NCI-H2029 treated with DMSO at 0.1 percent for 48 hours (cell line): Measurements from ENCODE around the gene PPP3CA.
A peak's percentile ranks its signal among the peaks of the same experiment; 100 is the strongest.

Source experiments
- DNase-seq: peaks from one replicate; lab custom pipeline; 2025; lab: John Stamatoyannopoulos, UW

The PPP3CA gene

DNA sequence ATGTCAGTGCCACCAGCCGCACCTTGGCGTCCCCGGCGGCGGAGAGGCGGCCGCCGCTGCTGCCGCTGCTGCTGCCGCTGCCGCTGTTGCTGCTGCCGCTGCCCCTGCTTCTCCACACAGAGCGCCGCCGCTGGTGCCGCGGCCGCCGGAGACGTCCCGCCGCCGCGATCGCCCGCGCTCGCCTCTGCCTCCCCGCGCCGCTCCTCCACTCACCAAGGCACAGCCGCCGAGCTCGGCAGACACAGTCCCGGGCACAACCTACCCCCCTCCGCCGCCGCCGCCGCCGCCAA is at the start of gene PPP3CA:
PPP3CA (minus strand) TSS at position 260 of the 290 bp plus-strand sequence.
- DNase-seq, result no peak

- no peak for DNase-seq
These were observed 45.9 kb upstream of the PPP3CA start for GRCh38 chr4:101393256-101393655.

- no peak for DNase-seq
These were observed 23.4 kb upstream of the PPP3CA start for GRCh38 chr4:101370663-101371210.

DNA sequence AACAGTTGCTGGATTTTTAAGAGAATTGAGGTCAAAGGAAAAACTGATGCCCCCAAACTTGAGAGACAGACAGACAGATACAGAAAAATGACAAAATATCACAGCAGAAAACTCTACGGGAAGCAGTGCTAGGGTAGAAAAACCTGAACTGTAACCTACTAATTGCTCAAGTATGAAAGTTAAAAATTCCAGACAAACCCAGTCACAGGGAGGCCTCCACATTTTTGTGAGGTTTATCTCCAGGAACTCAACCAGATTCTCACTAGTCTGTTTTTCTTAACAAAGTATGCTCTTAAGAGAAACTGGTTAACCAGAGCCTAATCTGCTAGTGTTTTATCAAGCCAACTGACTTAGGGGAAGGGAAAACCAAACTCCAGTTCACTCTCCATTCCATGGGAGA is 19.9 kb upstream of the PPP3CA start:
- no peak for DNase-seq

GRCh38 chr4:101366331-101366730 is 19.0 kb upstream of the PPP3CA start:
- DNase-seq, result no peak

GRCh38 chr4:101357751-101358150 is 10.4 kb upstream of the PPP3CA start:
- no peak for DNase-seq

DNA sequence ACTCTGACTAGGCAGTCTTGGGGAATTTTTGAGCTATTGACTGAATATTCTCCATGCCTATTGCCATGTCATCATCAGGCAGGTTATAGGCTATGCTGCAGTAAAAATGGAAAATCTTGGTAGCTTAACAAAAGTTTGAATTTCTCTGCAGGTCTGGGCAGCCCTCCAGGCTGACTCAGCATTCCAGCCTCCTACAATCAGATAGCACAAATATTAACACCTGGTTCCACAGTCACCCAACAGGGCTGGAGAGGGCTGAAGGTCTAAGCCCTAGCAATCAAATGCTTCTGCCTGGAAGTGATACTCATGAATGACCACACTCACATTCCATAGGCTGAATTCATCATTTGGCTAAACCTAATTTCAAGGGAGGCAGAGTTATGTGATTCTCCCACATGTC is 9.6 kb upstream of the PPP3CA start:
- DNase-seq, result no peak

DNA sequence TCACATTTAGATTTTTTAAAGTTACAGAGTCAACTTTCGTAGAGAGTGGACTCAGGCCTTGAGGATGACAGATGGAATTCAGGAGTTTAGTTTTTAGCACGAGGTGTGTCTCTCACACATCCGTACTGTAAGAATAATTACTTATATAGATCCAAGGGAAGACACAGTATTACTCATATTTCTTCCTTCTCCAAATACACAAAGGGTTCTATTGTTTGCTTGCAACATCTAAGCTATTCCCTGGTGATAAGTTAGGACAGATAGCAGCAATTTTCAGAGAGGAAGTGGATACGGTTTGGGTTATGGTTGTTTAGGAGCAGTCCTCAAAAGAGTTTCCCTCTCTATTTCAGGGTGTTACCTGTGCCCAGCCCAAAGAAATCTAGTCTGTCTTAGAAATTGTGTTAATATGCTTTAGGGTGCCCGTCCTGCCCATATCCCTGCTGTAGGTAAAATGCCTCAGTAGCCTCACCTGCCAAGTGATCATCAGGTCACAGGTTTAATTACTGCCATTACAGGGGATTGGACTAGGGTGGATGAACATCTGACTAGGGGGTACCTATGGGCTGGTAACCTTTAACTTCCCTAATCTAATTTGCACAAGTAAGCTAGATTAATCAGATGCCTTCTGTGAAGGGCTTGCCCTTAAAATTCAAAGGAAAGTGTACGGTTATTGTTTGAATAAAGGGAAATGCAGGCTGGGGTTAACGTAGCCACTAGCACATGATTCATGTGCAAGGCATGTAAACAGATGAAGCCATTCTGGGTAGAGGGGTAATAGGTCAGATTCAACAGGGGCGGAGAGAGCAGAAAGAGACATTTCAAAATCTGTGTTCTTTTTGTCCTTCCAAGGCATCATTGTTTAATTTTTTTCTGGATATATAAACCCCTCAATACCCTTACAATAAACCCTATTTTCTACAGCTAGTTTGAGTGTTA is 8.7 kb upstream of the PPP3CA start:
- DNase-seq, result no peak

DNA sequence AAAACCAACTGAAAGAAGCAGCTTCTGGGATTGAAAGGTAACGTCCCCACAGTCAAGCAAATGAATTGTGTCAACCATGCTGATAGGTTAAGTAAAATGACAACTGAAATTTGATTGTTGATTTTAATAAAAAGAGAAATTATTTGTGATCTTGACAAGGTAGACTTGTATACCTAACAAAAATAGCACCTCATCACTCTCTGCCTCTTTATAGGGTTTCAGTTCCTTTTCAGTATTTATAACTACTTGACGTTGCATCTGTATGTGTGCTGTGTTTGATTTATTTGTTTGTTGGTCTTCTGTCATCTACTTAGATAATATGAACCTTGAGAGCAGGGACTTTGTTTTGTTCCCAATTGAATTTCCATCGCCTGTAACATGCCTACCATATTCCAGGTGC is 7.9 kb upstream of the PPP3CA start:
- no peak for DNase-seq

GRCh38 chr4:101349801-101350064 is 2.4 kb upstream of the PPP3CA start:
- no peak for DNase-seq

DNA sequence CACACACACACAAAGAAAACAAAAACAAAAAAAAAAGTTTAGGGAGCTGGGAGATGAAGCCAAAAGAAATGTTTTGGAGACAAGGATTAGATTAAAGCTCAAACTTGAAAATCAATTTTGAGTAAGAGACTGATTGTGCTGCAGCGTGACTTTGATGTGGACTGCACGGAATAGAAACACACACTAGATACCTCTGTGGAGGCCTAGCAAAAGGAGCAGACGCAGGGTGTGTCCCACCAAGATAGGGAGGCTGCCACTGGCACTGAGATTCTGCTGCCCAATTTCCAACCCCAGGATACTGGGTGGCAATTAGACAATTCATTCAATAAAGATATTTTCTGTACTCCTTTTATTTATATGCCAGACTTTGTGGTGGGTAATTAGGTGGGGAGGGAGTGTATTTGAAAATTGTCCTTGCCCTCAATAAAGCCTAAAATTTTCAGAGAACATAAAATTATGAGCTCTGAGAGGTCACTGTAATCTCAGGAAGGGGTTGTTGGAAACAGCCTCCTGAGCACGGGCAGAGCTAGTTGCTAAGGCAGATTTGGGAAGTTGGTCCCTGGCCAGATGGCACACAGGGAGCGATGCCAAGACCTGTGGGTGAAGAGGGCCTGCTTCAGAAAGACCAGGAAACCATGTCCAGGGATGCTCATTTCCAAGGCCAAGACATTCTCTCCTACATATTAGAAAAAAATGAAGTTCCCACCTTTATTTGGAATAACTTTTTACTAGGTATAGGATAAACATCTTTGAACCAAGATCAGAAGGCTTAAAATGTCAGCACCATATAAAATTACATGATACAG is 1.9 kb upstream of the PPP3CA start:
- peak; percentile 74 for DNase-seq

GRCh38 chr4:101348367-101348827 is 1.1 kb upstream of the PPP3CA start:
- DNase-seq, result peak; percentile 31

DNA sequence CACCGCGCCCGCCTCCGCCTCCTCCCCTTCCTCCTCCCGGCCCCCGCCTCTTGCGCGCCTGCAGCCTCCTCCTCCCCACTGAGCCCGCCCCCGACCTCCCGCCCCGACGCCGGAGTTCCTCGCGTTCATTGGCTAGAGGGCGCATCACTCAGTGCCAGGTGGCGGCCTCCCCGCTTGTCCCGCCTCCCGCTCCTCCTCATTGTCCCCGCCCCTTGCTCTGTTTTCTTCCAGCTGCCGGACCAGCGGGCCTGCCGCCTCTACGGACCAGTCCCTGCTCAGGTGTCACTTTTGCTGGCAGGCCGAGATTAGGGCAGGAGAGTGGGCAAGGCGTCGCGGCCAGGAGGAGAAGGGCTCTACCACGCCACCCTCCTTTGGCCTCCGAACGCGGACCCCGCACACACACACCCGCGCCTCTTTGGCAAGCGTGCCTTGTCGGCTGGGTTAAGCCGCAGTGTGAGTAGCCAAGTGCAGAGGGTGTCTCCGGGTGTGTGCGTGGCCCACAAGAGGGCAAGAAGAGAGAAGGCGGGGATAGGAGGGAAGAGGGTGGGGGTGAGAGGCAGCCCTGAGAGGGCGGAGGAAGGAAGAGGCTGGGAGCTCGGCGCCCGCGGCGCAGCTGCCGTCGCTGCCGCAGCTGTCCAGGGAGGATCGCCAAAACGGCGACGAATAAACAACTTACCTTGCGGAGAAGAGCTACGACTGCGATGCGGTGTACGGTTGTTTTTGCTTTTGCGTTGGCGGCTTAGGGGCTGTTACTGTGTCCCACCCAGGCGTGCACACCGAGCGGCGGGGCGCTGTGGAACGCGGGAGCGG is 436 bp upstream of the PPP3CA start:
- peak; percentile 91 for DNase-seq

- DNase-seq, result peak; percentile 32
These were observed 717 bp downstream of the PPP3CA start for GRCh38 chr4:101346351-101347266.

GRCh38 chr4:101345596-101346350 is 1.6 kb downstream of the PPP3CA start:
- peak; percentile 78 for DNase-seq

- peak; percentile 78 for DNase-seq
These were observed 2.1 kb downstream of the PPP3CA start for GRCh38 chr4:101345271-101345595.

DNA sequence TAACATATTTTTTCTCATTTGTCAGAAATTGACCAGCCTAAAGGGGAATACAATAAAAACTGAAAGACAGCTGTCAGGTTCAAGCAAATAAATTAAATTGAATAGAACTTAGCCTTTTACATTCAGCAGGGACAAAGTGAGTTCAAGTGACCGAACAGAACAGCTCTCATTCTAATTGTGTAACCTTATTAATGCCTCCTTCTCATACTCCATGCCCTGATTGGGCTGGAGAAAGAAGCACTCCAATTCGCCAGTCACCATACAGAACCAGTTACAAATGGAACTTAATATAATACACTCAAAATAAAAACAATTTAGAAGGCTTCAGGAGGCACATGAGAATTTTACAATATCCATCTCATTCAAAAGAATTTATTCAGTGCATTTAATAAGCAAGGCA is 8.0 kb downstream of the PPP3CA start:
- DNase-seq, result no peak

DNA sequence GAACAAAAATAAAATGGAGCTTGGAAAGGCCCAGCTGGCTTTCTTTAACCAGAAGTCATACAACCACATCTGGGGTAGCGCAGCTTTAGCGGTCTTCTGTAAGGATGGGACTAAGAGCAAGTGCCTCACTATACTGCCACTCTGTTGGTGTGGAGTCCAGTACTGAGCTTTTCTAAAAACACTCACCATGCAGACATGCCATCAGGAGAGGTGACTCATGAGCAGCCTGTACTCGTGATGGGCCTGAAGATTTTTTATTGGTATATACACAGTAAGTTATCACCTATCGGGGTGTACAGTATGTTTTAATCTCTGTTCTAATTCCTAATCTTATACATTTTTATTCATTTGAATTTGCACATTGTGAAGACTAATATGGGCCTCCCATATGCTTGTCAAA is 9.6 kb downstream of the PPP3CA start:
- DNase-seq, result no peak

GRCh38 chr4:101334963-101335572 is 12.3 kb downstream of the PPP3CA start:
- no peak for DNase-seq

DNA sequence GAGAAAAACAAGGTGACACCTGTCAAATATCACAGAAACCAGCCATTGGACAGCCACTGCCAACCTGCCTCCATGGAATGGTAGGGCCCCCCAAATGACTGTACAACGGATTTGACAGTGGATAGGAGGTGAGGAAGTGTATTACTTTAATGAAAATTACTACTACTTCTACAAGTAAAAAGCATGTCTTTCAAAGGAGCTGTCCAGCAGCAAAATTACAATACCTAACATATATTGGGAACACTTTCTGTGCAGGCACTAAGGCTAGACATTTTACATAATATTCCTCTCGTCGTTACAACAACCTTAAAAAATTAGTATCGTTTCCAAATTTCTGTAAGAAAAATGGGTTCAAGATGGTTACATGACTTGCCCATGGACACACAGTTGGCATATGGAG is 14.9 kb downstream of the PPP3CA start:
- no peak for DNase-seq
